Common myeloid progenitor, CD34-positive (primary cell): ENCODE data around the gene DCAF11.
A peak's percentile ranks its signal among the peaks of the same experiment; 100 is the strongest.

Source experiments
- CTCF ChIA-PET: fragments of 350-600 bp; sonication (Branson Sonifier 250); formaldehyde crosslinking; loops from one replicate; lab custom pipeline; 2021; ENCODE audit warnings: antibody characterized with exemption; lab: Charles Lee
- POLR2A ChIA-PET: fragments of 350-600 bp; sonication (Branson Sonifier 250); formaldehyde crosslinking; loops from one replicate; lab custom pipeline; 2021; ENCODE audit warnings: antibody characterized with exemption; lab: Charles Lee
- DNase-seq, 3 donors: peaks; one replicate each; pipeline versions ENCODE4 v3.0.0 to v3.0.0-alpha.2; 2013
- H3K27ac ChIP-seq, 2 experiments: 1 replicate in 1 of 2; 2 replicates in 1 of 2; pipeline ENCODE4 v1.7.0; 2013; ENCODE audit warnings: inconsistent platforms in 2 of 2, low read length in 2 of 2, mild to moderate bottlenecking in 2 of 2, low read depth in 1 of 2, moderate library complexity in 1 of 2; ENCODE audit not compliant: severe bottlenecking in 2 of 2, insufficient read depth in 1 of 2, poor library complexity in 1 of 2
- H3K27me3 ChIP-seq, 5 experiments: replicated peaks in 2 of 5; 1 replicate in 3 of 5; 2 replicates in 2 of 5; pipeline versions ENCODE4 v1.6.1 to v1.7.0; 2013; ENCODE audit warnings: low read length in 4 of 5, mild to moderate bottlenecking in 2 of 5, moderate library complexity in 2 of 5, inconsistent platforms in 1 of 5; ENCODE audit not compliant: insufficient read depth in 5 of 5, control insufficient read depth in 4 of 5
- H3K36me3 ChIP-seq, 4 experiments: 1 replicate in 2 of 4; 2 replicates in 2 of 4; pipeline versions ENCODE4 v1.6.1 to v1.7.0; 2013; ENCODE audit warnings: low read length in 3 of 4, control low read depth in 1 of 4, mild to moderate bottlenecking in 1 of 4; ENCODE audit not compliant: control insufficient read depth in 4 of 4, insufficient read depth in 4 of 4
- H3K4me1 ChIP-seq, 4 experiments: 1 replicate in 3 of 4; 2 replicates in 1 of 4; pipeline versions ENCODE4 v1.6.1 to v1.7.1; 2013; ENCODE audit warnings: low read length in 3 of 4, mild to moderate bottlenecking in 3 of 4, control low read depth in 1 of 4, inconsistent platforms in 1 of 4, moderate library complexity in 1 of 4; ENCODE audit not compliant: control insufficient read depth in 4 of 4, insufficient read depth in 4 of 4; ENCODE audit errors: control extremely low read depth in 1 of 4
- H3K4me3 ChIP-seq, 7 experiments: 1 replicate in 4 of 7; 2 replicates in 3 of 7; pipeline versions ENCODE4 v1.5.1 to v1.7.0; 2013; ENCODE audit warnings: mild to moderate bottlenecking in 7 of 7, low read length in 6 of 7, moderate library complexity in 6 of 7, inconsistent platforms in 2 of 7, low read depth in 2 of 7, control low read depth in 1 of 7; ENCODE audit not compliant: insufficient read depth in 4 of 7, control insufficient read depth in 1 of 7; ENCODE audit errors: extremely low read depth in 1 of 7
- H3K9me3 ChIP-seq, 5 experiments: 1 replicate in 4 of 5; 2 replicates in 1 of 5; pipeline versions ENCODE4 v1.6.1 to v1.7.1; 2013; ENCODE audit warnings: low read length in 4 of 5, mild to moderate bottlenecking in 2 of 5, inconsistent platforms in 1 of 5, low read depth in 1 of 5, moderate library complexity in 1 of 5; ENCODE audit not compliant: control insufficient read depth in 4 of 5, insufficient read depth in 2 of 5; ENCODE audit errors: control extremely low read depth in 1 of 5
- WGBS: methylation state at CpG from one replicate; pipeline ENCODE4 v1.1.5; 2013; ENCODE audit not compliant: insufficient coverage; 5-methylcytosine and 5-hydroxymethylcytosine counted together

Gene DCAF11

GRCh38 chr14:24137529-24138395, 23.2 kb downstream of the DCAF11 start:
- 91% methylated on average over 6 of the region's 8 CpGs for WGBS
- Histone ChIP-seq H3K4me3 (peak overlapping the region in 2 of 7 experiments; percentile 81 to 91), H3K9me3 (no peaks in the 10 kb centered on the region), H3K27ac (no peak overlapping the region), H3K27me3 (no peaks in the 10 kb centered on the region), H3K36me3 (peaks cover 5 to 27% (median 16%) of the 10 kb centered on the region in 4 experiments), H3K4me1 (peaks cover 2 to 50% (median 38%) of the 10 kb centered on the region in 4 experiments)
- POLR2A ChIA-PET, result interaction anchor here (0.7 to 2.0 kb wide), 3 partner anchors 9 to 54 kb away, joined by 3 to 6 read pairs (median 3); partner anchors contain the start of genes PSME2 and RNF31
- no peak for DNase-seq
- CTCF ChIA-PET, result interaction anchor here (1.0 to 6.4 kb wide), 10 partner anchors 8 to 80 kb away, joined by 3 to 61 read pairs (median 7); partner anchors contain the start of genes DCAF11, IRF9, NRL and RNF31

GRCh38 chr14:24138396-24139271, 24.1 kb downstream of the DCAF11 start:
- Histone ChIP-seq H3K27ac (no peak overlapping the region), H3K9me3 (no peaks in the 10 kb centered on the region), H3K27me3 (no peaks in the 10 kb centered on the region), H3K36me3 (peaks cover 6 to 35% (median 22%) of the 10 kb centered on the region in 4 experiments), H3K4me1 (peaks cover 2 to 46% (median 38%) of the 10 kb centered on the region in 4 experiments), H3K4me3 (no peak overlapping the region)
- ChIA-PET POLR2A (interaction anchor here (2.0 kb wide), 1 partner anchor 8 kb away, joined by 6 read pairs; the partner anchor contains the start of genes PSME2 and RNF31), CTCF (interaction anchor here (0.8 to 6.4 kb wide), 8 partner anchors 9 to 99 kb away, joined by 3 to 61 read pairs (median 6); partner anchors contain the start of genes DCAF11, IRF9, NRL and RNF31)
- no peak for DNase-seq
- WGBS, result over 99% methylated on average over 13 of the region's 13 CpGs

- WGBS, result 100% methylated on average over 4 of the region's 9 CpGs
- Histone ChIP-seq H3K36me3 (peaks cover 7 to 42% (median 27%) of the 10 kb centered on the region in 4 experiments), H3K9me3 (no peaks in the 10 kb centered on the region), H3K4me3 (no peak overlapping the region), H3K27me3 (no peaks in the 10 kb centered on the region), H3K27ac (no peak overlapping the region), H3K4me1 (peaks cover 2 to 46% (median 38%) of the 10 kb centered on the region in 4 experiments)
- ChIA-PET CTCF (interaction anchor here (0.8 to 6.4 kb wide), 6 partner anchors 9 to 98 kb away, joined by 3 to 61 read pairs (median 4); partner anchors contain the start of genes DCAF11, IRF9 and NRL), POLR2A (interaction anchor here (2.0 kb wide), 1 partner anchor 7 kb away, joined by 6 read pairs; the partner anchor contains the start of genes PSME2 and RNF31)
- DNase-seq, result peak in 1 of 3 donors; percentile 36
These were observed 24.8 kb downstream of the DCAF11 start for GRCh38 chr14:24139272-24139934.

- H3K4me3 ChIP-seq, result peak within 1 kb of the TSS; percentile 80 to 98 (median 87)
- POLR2A ChIA-PET, result interaction anchor here (0.7 to 1.7 kb wide), 4 partner anchors 9 to 27 kb away, joined by 3 to 15 read pairs (median 4); partner anchors contain the start of genes DCAF11 and IRF9
- peaks cover 7 to 47% (median 27%) of the 10 kb centered on the region in 4 experiments for H3K36me3 ChIP-seq
- H3K9me3 ChIP-seq, result no peaks in the 10 kb centered on the region
- DNase-seq, result peak; percentile 99 to 100 (median 100)
- peak within 1 kb of the TSS; percentile 53 to 85 for H3K27ac ChIP-seq
- CTCF ChIA-PET, result interaction anchor here (0.6 to 6.4 kb wide), 9 partner anchors 9 to 85 kb away, joined by 3 to 61 read pairs (median 3); partner anchors contain the start of genes IPO4 and IRF9
- H3K27me3 ChIP-seq, result no peaks in the 10 kb centered on the region
- peaks cover 6 to 56% (median 46%) of the 10 kb centered on the region in 4 experiments for H3K4me1 ChIP-seq
- 0% methylated on average over 56 of the region's 65 CpGs for WGBS
These were observed 26.7 kb downstream of the DCAF11 start, which contains the start of gene EMC9 for GRCh38 chr14:24141097-24141880. EMC9 (minus strand) TSS chr14:24141591; CDS start chr14:24141304, 287 bp downstream.

- Histone ChIP-seq H3K4me3 (no peak overlapping the region), H3K4me1 (peaks cover 6 to 50% (median 43%) of the 10 kb centered on the region in 4 experiments)
- POLR2A ChIA-PET, result no interaction called here
These were observed 28.9 kb downstream of the DCAF11 start for GRCh38 chr14:24143511-24143910.

More at GRCh38 chr14:24143511-24143910, 28.9 kb downstream of the DCAF11 start:
- no CpG with 5 or more reads among the region's 2 CpGs for WGBS
- CTCF ChIA-PET, result interaction anchor here (1.2 to 11.6 kb wide), 4 partner anchors 17 to 99 kb away, joined by 3 to 112 read pairs (median 3); partner anchors contain the start of genes IRF9 and TINF2
- H3K27me3 ChIP-seq, result no peaks in the 10 kb centered on the region
- H3K36me3 ChIP-seq, result peaks cover 4 to 32% (median 15%) of the 10 kb centered on the region in 4 experiments
- no peak overlapping the region for H3K27ac ChIP-seq
- no peaks in the 10 kb centered on the region for H3K9me3 ChIP-seq
- no peak for DNase-seq
